Mesenchymal stem cell (in vitro differentiated cells and primary cell): ENCODE data around the gene CAMK1D.
"Not testable (repeated sequence)": the region's sequence is repeated elsewhere in the genome, so short reads cannot be mapped to it uniquely, and the experiment has no call there.

ENCODE experiments used
- DNase-seq: peaks from one replicate; pipeline ENCODE4 v3.0.0-alpha.2; 2013
- H2AFZ ChIP-seq: one replicate; pipeline ENCODE4 v1.6.1; 2013; ENCODE audit warnings: low read depth, mild to moderate bottlenecking, control low read depth, inconsistent platforms, low read length, moderate library complexity
- H2AK5ac ChIP-seq: 2 replicates; pipeline ENCODE4 v1.6.1; 2013; ENCODE audit warnings: low read length, moderate library complexity, mild to moderate bottlenecking, inconsistent platforms; ENCODE audit not compliant: severe bottlenecking
- H2BK120ac ChIP-seq: one replicate; pipeline ENCODE4 v1.6.1; 2013; ENCODE audit warnings: low read depth, mild to moderate bottlenecking, inconsistent platforms, low read length, moderate library complexity
- H2BK12ac ChIP-seq, 2 experiments: one replicate each; pipeline ENCODE4 v1.6.1; 2013; ENCODE audit warnings: inconsistent platforms in 2 of 2, low read length in 2 of 2, mild to moderate bottlenecking in 2 of 2, moderate library complexity in 2 of 2, control low read depth in 1 of 2
- H2BK15ac ChIP-seq: one replicate; pipeline ENCODE4 v1.6.1; 2013; ENCODE audit warnings: mild to moderate bottlenecking, low read depth, inconsistent platforms; ENCODE audit not compliant: poor library complexity, severe bottlenecking
- H2BK5ac ChIP-seq: 2 replicates; pipeline ENCODE4 v1.6.1; 2013; ENCODE audit warnings: low read depth, mild to moderate bottlenecking, low read length, control low read depth, inconsistent platforms; ENCODE audit not compliant: poor library complexity, severe bottlenecking
- H3K14ac ChIP-seq, 2 experiments: one replicate each; pipeline ENCODE4 v1.6.1; 2013; ENCODE audit warnings: inconsistent platforms in 2 of 2, low read length in 2 of 2, control low read depth in 1 of 2, mild to moderate bottlenecking in 1 of 2, moderate library complexity in 1 of 2
- H3K18ac ChIP-seq, 2 experiments: one replicate each; pipeline ENCODE4 v1.6.1; 2013; ENCODE audit warnings: inconsistent platforms in 2 of 2, low read length in 2 of 2, control low read depth in 1 of 2, low read depth in 1 of 2, mild to moderate bottlenecking in 1 of 2
- H3K23ac ChIP-seq, 2 experiments: one replicate each; pipeline ENCODE4 v1.6.1; 2013; ENCODE audit warnings: inconsistent platforms in 2 of 2, low read length in 2 of 2, mild to moderate bottlenecking in 2 of 2, moderate library complexity in 2 of 2, control low read depth in 1 of 2
- H3K27ac ChIP-seq: 2 replicates; pipeline ENCODE4 v1.5.1; 2013; ENCODE audit warnings: mild to moderate bottlenecking, moderate library complexity, low read length, control low read depth, inconsistent platforms; ENCODE audit not compliant: poor library complexity, severe bottlenecking
- H3K27me3 ChIP-seq, 2 experiments: 2 replicates each; pipeline versions ENCODE4 v1.6.1 to v1.7.0; 2013; ENCODE audit warnings: low read length in 2 of 2, mild to moderate bottlenecking in 2 of 2, moderate library complexity in 2 of 2, control low read depth in 1 of 2, inconsistent platforms in 1 of 2; ENCODE audit not compliant: control insufficient read depth in 1 of 2, insufficient read depth in 1 of 2
- H3K36me3 ChIP-seq, 2 experiments: 2 replicates each; pipeline versions ENCODE4 v1.6.1 to v1.7.0; 2013; ENCODE audit warnings: low read length in 2 of 2, control low read depth in 1 of 2, inconsistent platforms in 1 of 2, low read depth in 1 of 2, mild to moderate bottlenecking in 1 of 2; ENCODE audit not compliant: insufficient read depth in 2 of 2, control insufficient read depth in 1 of 2
- H3K4ac ChIP-seq, 2 experiments: one replicate each; pipeline ENCODE4 v1.6.1; 2013; ENCODE audit warnings: inconsistent platforms in 2 of 2, low read length in 2 of 2, mild to moderate bottlenecking in 2 of 2, moderate library complexity in 2 of 2, control low read depth in 1 of 2, low read depth in 1 of 2
- H3K4me1 ChIP-seq: 2 replicates; pipeline ENCODE4 v1.6.1; 2013; ENCODE audit warnings: low read depth, low read length, control low read depth; ENCODE audit not compliant: control insufficient read depth, insufficient read depth
- H3K4me2 ChIP-seq: 2 replicates; pipeline ENCODE4 v1.6.1; 2013; ENCODE audit warnings: low read length, mild to moderate bottlenecking, inconsistent platforms; ENCODE audit not compliant: poor library complexity, severe bottlenecking
- H3K4me3 ChIP-seq, 2 experiments: 2 replicates each; pipeline versions ENCODE4 v1.5.1 to v1.7.0; 2013; ENCODE audit warnings: low read length in 2 of 2, mild to moderate bottlenecking in 2 of 2, control low read depth in 1 of 2, low read depth in 1 of 2; ENCODE audit not compliant: insufficient read depth in 1 of 2
- H3K79me1 ChIP-seq: replicated peaks from 2 replicates; pipeline ENCODE4 v1.6.1; 2013; ENCODE audit warnings: mild to moderate bottlenecking, control low read depth, low read length, inconsistent platforms; ENCODE audit not compliant: poor library complexity, severe bottlenecking
- H3K9ac ChIP-seq: 2 replicates; pipeline ENCODE4 v1.7.0; 2013; ENCODE audit warnings: mild to moderate bottlenecking, low read length, moderate library complexity
- H3K9me3 ChIP-seq: 2 replicates; pipeline ENCODE4 v1.7.0; 2013; ENCODE audit warnings: mild to moderate bottlenecking, low read length; ENCODE audit not compliant: control insufficient read depth
- H4K8ac ChIP-seq: one replicate; pipeline ENCODE4 v1.6.1; 2013; ENCODE audit warnings: inconsistent platforms, mild to moderate bottlenecking, low read length, moderate library complexity
- H4K91ac ChIP-seq: one replicate; pipeline ENCODE4 v1.6.1; 2013; ENCODE audit warnings: mild to moderate bottlenecking, low read length, inconsistent platforms
- WGBS: methylation state at CpG from one replicate; pipeline ENCODE4 v1.1.7; 2013; ENCODE audit warnings: mixed read lengths; 5-methylcytosine and 5-hydroxymethylcytosine counted together

CAMK1D gene

DNA sequence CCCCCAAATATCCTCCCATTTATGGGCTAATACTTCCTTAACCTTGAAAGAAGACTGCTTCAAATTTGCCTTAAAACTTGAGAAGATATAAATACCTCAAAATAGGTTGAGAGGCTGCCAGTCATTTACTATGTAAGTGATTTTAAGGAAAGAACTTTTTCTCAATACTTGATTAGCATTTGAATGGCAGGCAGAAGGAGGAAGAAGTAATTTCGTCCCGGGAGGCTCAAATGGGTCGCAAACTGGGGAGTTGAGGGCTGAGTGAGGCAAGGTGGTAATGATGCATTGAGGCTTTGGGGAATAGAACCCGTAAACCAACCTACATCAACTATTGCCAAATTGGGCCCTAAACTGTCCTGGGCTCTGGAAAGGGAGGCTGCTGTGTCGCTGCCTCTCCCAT is 11.1 kb downstream of the CAMK1D start:
- H4K91ac ChIP-seq = no peak overlapping the region
- H3K23ac ChIP-seq = no peak overlapping the region
- no peak overlapping the region for H2AFZ ChIP-seq
- WGBS = 57% methylated on average over 5 of the region's 5 CpGs
- H3K9ac ChIP-seq = no peak overlapping the region
- DNase-seq = no peak
- H4K8ac ChIP-seq = no peak overlapping the region
- H3K27ac ChIP-seq = no peak overlapping the region
- H3K4me1 ChIP-seq = peaks cover 8% of the 10 kb centered on the region
- H3K27me3 ChIP-seq = no peaks in the 10 kb centered on the region
- no peak overlapping the region for H3K4me3 ChIP-seq
- H3K9me3 ChIP-seq = no peaks in the 10 kb centered on the region
- H2BK12ac ChIP-seq = no peak overlapping the region
- peaks cover 17% of the 10 kb centered on the region for H3K79me1 ChIP-seq
- H2BK15ac ChIP-seq = no peak overlapping the region
- H3K36me3 ChIP-seq = no peaks in the 10 kb centered on the region
- H2BK5ac ChIP-seq = no peak overlapping the region
- no peak overlapping the region for H2AK5ac ChIP-seq
- no peak overlapping the region for H3K4me2 ChIP-seq
- no peak overlapping the region for H3K4ac ChIP-seq
- H3K14ac ChIP-seq = no peak overlapping the region
- H3K18ac ChIP-seq = no peak overlapping the region
- no peak overlapping the region for H2BK120ac ChIP-seq

- not testable (repeated sequence) for H3K27me3 ChIP-seq, H3K27ac ChIP-seq, DNase-seq, H4K8ac ChIP-seq, H2BK120ac ChIP-seq, H3K9me3 ChIP-seq, H2AFZ ChIP-seq, H3K14ac ChIP-seq, H3K23ac ChIP-seq, H2AK5ac ChIP-seq, H3K9ac ChIP-seq, H3K18ac ChIP-seq, H3K4me1 ChIP-seq, H3K4me2 ChIP-seq, H3K36me3 ChIP-seq, H2BK15ac ChIP-seq, H2BK5ac ChIP-seq, H3K4me3 ChIP-seq, H4K91ac ChIP-seq, H3K4ac ChIP-seq, H2BK12ac ChIP-seq
- H3K79me1 ChIP-seq = peaks cover 14% of the 10 kb centered on the region
- WGBS = 92% methylated on average over 4 of the region's 5 CpGs
Measured at GRCh38 chr10:12361115-12361514, 11.8 kb downstream of the CAMK1D start.

- no peak for DNase-seq
- Histone ChIP-seq H3K27me3 (no peaks in the 10 kb centered on the region), H3K27ac (no peak overlapping the region), H3K23ac (no peak overlapping the region), H3K79me1 (peaks cover 14% of the 10 kb centered on the region), H3K9ac (no peak overlapping the region), H2AFZ (no peak overlapping the region), H2BK12ac (no peak overlapping the region), H3K4me1 (peaks cover 7% of the 10 kb centered on the region), H2AK5ac (no peak overlapping the region), H3K4me2 (no peak overlapping the region), H2BK15ac (no peak overlapping the region), H3K36me3 (no peaks in the 10 kb centered on the region), H4K91ac (no peak overlapping the region), H3K9me3 (no peaks in the 10 kb centered on the region), H4K8ac (no peak overlapping the region), H3K4me3 (no peak overlapping the region), H3K14ac (no peak overlapping the region), H2BK5ac (no peak overlapping the region), H3K4ac (no peak overlapping the region), H3K18ac (no peak overlapping the region), H2BK120ac (no peak overlapping the region)
- 94% methylated on average over 3 of the region's 3 CpGs for WGBS
Measured at GRCh38 chr10:12364559-12364958, 15.2 kb downstream of the CAMK1D start.

DNA sequence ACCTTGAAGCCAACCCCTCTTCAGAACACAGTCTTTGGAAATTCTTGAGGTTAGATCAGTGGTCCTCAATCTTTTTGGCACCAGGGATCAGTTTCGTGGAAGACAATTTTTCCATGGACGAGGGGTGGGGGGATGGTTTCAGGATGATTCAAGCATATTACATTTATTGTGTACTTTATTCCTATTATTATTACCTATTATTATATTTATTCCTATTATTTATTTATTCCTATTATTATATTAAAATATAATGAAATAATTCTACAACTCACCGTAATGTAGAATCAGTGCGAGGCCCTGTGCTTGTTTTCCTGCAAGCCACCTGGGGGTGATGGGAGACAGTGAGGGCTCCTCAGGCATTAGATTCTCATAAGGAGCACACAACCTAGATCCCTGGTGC is 17.9 kb downstream of the CAMK1D start:
- no peak overlapping the region for H3K4ac ChIP-seq
- no peaks in the 10 kb centered on the region for H3K27me3 ChIP-seq
- H2AK5ac ChIP-seq = no peak overlapping the region
- H3K4me2 ChIP-seq = no peak overlapping the region
- peaks cover 5% of the 10 kb centered on the region for H3K4me1 ChIP-seq
- H3K9ac ChIP-seq = no peak overlapping the region
- WGBS = 94% methylated on average over 2 of the region's 4 CpGs
- peaks cover 18% of the 10 kb centered on the region for H3K79me1 ChIP-seq
- H3K18ac ChIP-seq = no peak overlapping the region
- H2BK12ac ChIP-seq = no peak overlapping the region
- no peak overlapping the region for H2BK120ac ChIP-seq
- H2BK5ac ChIP-seq = no peak overlapping the region
- H3K36me3 ChIP-seq = peaks cover 0 to 4% of the 10 kb centered on the region in 2 experiments
- no peaks in the 10 kb centered on the region for H3K9me3 ChIP-seq
- H3K14ac ChIP-seq = no peak overlapping the region
- no peak overlapping the region for H3K27ac ChIP-seq
- no peak overlapping the region for H3K4me3 ChIP-seq
- no peak overlapping the region for H4K8ac ChIP-seq
- no peak overlapping the region for H2AFZ ChIP-seq
- no peak overlapping the region for H3K23ac ChIP-seq
- DNase-seq = no peak
- no peak overlapping the region for H4K91ac ChIP-seq
- no peak overlapping the region for H2BK15ac ChIP-seq
